NCI-H2227 (cell line): Measurements from ENCODE around the gene FBXO10.
A peak's percentile ranks its signal among the peaks of the same experiment; 100 is the strongest.
"Not testable (repeated sequence)": the region's sequence is repeated elsewhere in the genome, so short reads cannot be mapped to it uniquely, and the experiment has no call there.

Experiments used
- DNase-seq: peaks from one replicate; lab custom pipeline; 2025; ENCODE audit not compliant: unreplicated experiment; lab: John Stamatoyannopoulos, UW

Gene FBXO10

DNA sequence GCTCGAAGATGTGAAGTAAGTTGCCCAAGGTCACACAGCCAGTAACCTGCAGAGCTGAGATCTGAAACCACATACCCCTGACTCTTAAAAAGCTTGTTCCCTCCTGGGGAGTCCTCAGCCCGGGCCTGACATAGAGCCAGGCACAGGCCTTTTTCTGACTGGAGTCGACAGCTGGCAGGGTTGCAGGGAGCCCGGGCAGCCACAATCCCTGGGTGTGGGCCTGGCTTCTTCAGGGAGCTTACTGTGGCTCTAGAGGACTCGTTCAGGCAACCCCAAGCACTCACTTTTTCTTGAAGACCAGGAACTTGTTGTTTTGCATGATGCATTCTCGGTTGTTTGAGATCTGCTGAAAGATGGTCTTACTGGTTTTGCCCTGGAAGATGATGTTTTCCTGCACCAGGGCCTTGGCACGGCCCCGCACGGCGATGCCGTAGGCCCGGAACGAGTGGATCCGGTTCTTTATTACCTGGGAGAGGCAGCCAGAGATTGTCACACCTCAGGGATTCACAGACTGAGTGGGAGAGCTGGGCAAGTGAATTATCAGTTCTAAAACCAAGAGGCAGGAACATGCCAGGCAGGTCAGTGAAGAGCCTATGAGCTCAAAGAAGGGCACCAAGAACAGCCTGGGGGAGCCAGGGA lies 60.4 kb downstream of the FBXO10 start:
- no peak for DNase-seq

DNA sequence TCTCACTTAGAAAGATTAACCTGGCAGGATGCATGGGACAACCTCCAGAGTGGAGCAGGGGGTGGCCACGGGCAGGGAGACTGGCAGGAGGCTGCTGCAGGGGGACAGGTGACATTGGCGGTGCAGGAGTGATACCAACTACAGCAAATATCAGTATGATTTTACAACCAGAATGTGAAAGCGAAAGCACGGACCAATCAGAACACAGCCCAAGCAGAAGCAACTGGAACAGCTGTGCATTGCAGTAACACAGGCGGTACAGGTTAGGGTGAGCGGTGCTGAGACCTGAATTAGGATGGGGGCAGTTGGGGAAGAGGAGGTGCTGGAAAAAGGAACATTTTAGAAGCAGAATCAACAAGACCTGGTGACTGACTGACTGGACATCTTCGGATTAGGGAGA lies 61.2 kb downstream of the FBXO10 start:
- DNase-seq, result no peak

GRCh38 chr9:37514415-37514814 lies 61.8 kb downstream of the FBXO10 start:
- DNase-seq, result not testable (repeated sequence)

DNA sequence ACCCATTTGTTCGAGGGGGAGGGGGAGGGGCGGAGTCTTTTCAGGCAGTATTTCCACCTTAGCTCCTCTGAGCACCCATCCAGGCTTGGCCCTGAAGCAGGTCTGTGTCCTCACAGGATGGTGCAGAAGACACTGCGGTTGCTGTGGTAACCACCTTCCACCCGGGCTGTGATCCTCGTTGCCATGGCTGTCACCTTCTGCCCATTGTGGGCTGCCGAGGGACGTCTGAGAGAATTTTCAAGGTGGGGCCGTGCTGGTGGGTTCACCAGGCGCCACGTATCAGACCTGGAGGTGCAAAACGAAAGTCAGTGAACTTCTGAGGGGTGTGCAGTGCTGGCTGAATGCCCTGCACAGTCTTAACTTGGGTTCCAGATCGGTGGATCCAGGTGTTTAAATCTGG lies 63.7 kb downstream of the FBXO10 start:
- no peak for DNase-seq

DNA sequence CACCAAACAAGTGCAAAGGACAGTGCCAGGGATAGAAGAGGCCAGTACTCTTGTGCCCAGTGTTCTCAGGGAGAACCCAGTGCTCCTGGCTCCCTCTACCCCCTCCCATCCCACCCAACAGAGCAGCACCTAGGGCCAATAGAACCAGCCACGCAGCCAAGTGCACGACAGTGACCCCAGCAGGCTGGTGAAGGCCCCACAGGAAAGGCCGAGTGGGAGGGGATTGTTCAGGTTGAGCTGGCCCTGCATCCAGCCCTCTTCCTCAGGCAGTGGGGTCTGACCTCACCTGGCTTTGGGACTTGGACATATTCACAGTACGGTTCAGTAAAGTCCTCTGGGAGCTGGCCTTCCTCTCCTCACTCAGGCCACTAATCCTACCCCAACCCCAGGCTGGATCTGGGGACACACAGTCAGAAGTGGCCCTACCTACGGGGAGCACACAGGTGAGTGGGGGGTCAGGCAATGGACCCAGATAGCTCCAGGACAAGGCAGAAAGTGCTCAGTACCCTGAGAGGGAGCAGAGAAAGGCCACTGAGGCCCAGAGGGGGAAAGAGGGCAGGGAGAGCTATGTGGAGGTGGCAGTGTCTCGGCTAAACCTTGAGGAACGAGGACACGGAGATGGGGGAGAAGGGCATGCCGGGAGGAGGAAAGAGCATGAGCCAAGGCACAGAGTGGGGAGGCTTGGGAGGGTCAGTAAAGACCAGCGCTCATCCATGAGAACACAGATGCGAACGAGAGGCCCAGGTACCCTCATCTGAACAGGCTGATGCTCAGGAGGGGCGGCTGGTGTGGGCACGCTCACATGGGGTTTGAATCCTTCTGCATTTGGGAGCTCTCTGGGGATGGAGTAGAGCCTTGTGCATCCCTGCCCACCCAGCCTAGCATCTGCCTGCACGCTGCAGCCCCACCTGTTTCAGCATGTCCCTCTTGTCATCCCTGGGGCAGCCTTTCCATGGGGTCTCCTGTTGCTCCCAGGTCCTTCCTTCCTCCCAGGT lies 64.9 kb downstream of the FBXO10 start:
- DNase-seq, result peak; percentile 8

GRCh38 chr9:37510053-37510452 lies 66.1 kb downstream of the FBXO10 start:
- not testable (repeated sequence) for DNase-seq

DNA sequence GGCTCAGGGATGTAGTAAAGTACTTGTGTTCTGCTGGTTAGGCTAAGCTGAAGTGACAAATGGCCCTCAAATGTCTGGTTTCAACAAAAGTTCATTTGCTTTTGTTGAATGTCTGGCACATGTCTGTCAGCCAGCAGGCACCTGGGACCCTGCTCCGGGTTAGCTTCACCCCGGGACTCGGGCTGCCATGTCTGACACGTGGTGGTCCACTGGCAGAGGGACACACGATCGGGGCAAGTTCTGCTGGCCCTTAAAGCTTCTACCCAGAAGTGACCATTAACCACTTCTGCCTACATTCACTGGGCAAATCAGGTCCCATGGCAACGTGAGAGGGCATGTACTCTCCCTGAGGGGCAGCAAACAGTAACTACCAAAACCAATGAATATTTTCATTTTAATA lies 66.6 kb downstream of the FBXO10 start:
- DNase-seq, result no peak

GRCh38 chr9:37508834-37509206 lies 67.4 kb downstream of the FBXO10 start:
- DNase-seq, result no peak

DNA sequence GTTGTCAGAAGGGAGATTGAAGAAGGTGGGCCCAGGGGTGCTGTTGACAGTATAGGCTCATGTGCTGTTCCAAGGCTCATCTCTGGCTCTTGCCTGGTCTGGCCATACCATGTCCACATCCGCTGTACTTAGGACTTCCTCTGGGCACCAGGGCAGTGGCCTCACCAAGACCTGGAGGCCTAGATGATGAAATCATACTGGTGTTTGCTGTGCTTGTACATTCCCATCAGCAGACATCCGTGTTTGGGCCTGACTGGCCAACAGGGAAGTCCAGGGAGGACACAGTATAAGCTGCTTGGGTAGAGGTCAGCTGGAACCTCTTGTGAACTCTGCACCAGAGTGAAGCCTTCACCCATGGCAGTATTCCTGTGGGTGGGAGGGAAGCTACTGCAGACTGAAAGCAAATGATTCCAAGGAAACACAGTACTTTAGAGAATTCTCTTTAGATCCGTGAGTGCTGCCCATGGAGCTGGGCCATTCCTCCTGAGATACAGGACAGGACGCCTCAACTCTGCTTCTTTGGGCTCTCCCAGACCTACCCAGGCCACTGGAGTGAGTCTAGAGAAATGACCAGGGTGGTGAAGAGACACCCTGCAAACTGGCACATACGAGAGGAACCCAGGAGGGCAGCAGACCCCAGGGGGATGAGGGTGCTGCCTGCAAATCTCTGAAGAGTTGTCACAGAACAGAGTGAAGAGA lies 67.9 kb downstream of the FBXO10 start:
- DNase-seq, result no peak

GRCh38 chr9:37507566-37508134 lies 68.5 kb downstream of the FBXO10 start:
- DNase-seq, result no peak

DNA sequence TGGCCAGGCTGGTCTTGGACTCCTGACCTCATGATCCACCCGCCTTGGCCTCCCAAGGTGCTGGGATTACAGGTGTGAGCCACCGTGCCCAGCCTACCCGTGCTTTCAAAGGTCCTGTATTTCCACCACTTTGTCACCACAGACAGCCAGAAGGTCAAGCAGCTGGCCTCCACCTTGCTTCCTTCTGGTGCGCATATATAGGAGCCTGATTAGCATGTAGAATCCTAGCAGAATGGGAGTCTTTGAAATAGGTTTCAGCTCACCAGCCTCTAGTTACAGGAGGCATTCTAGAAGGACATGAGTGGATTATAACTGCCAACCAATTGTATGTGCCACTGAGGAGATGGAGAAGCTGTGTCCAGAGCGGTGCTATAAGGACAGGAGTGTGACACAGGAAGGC lies 71.6 kb downstream of the FBXO10 start:
- no peak for DNase-seq

GRCh38 chr9:37503736-37504135 lies 72.4 kb downstream of the FBXO10 start:
- no peak for DNase-seq

- DNase-seq, result no peak
Observed at GRCh38 chr9:37501957-37502596, 74.1 kb downstream of the FBXO10 start.

DNA sequence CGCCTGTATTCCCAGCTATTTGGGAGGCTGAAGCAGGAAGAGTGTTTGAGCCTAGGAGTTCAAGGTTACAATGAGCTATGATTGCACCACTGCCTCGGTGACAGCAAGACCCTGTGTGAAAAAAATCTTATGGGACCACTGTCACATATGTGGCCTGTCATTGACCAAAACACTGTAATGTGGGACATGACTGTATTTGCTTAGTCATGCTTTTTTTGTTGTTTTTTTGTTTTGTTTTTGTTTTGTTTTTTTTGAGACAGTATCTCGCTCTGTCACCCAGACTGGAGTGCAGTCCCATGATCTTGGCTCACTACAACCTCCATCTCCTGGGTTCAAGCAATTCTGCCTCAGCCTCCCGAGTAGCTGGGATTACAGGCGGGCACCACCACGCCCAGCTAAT lies 76.9 kb downstream of the FBXO10 start:
- DNase-seq, result no peak

GRCh38 chr9:37498457-37498856 lies 77.7 kb downstream of the FBXO10 start:
- DNase-seq, result no peak

DNA sequence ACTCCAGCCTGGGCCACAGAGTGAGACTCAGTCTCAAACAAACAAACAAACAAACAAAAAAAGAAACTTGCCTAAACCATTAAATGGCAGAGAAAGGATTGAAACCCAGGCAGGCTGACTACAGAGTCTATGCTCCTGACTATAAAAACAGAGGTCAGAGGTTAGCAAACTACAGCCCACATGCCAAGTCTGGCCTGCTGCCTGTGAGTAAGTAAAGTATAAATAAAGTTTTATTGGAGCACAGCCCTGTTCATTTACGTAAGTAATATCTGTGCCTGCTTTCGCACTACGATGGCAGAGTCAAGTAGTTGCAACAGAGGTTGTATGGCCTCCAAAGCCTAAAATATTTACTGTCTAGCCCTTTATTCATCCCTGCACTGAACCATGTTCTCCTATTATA lies 78.9 kb downstream of the FBXO10 start:
- DNase-seq, result no peak

GRCh38 chr9:37496020-37496419 lies 80.2 kb downstream of the FBXO10 start:
- no peak for DNase-seq

DNA sequence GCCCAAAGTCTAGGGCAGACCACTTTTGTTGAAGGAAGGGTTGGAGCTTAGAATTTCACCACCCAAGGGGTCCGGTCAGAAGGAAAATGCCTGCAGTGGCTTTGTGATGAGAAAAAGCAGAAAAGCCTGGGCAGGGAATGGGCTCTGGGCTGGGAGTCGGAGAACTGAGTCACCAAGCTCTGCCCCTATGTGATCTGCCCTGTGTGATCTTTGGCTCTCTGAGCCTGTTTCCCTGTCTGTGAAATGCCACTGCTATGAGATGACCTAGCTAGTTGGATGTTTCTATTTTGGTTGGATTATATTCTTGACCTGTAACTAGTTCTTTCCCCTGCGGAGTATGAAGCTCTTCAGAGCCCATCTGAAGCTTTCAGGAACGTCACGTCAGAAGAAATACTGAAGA lies 80.6 kb downstream of the FBXO10 start:
- DNase-seq, result no peak

GRCh38 chr9:37491939-37492338 lies 84.2 kb downstream of the FBXO10 start:
- DNase-seq, result no peak

- DNase-seq, result no peak
Observed at GRCh38 chr9:37486616-37487548, 89.3 kb downstream of the FBXO10 start.
